Measurements from ENCODE around the gene RNF212B.

RNF212B gene

GRCh38 chr14:23320584-23321571, 83.1 kb downstream of the RNF212B start, which contains the start of gene PABPN1:
TSS of gene PABPN1 (plus strand) at chr14:23321457. CDS start at chr14:23321470, 13 bp downstream.
- DNase-seq (ENCODE audit: low read depth in 2 of 2), result peak; percentile 88 to 90

GRCh38 chr14:23321572-23322547, 84.1 kb downstream of the RNF212B start:
- no peak for DNase-seq (ENCODE audit: low read depth in 2 of 2)
